ENCODE measurements around the gene ARHGAP28. TPM values are rescaled to one million over a fixed set of nuclear protein-coding genes. Genes with fewer than 3 reads are reported as not detected.

ARHGAP28 gene
- 0.99 and 1.3 TPM in 2 replicates for polyA plus RNA-seq (2012; rRNA removed)
- polyA plus RNA-seq (2012; cell fraction: cytosol; rRNA removed) = 1.3 and 1.5 TPM in 2 replicates
- 1.6 and 1.9 TPM in 2 replicates for polyA plus RNA-seq (2012; cell fraction: nucleus; rRNA removed)

GRCh38 chr18:6729247-6730091 is at the start of gene ARHGAP28:
TSS of gene ARHGAP28 (plus strand) at chr18:6729716. CDS start at chr18:6729822, 106 bp downstream.
- DNase-seq = peak; percentile 89
- peaks cover 5 to 15% of the 10 kb centered on the region in 2 experiments; a peak in 3 of 4 replicates for H3K4me1 ChIP-seq (ENCODE audit: control insufficient read depth in 1 of 2, insufficient read depth in 2 of 2, low read depth in 1 of 2, low read length in 1 of 2)
- H3K27me3 ChIP-seq (ENCODE audit: insufficient read depth) = peaks cover 5% of the 10 kb centered on the region; the same call in 1 of the 2 replicates
- peaks cover 19% of the 10 kb centered on the region for H3F3A ChIP-seq (replicated peaks; ENCODE audit: insufficient read depth)
- peak within 1 kb of the TSS; percentile 79 for H3K4me2 ChIP-seq
- peak within 1 kb of the TSS; percentile 16; the same call in 1 of the 2 replicates for H3K9ac ChIP-seq
- H3K27ac ChIP-seq (ENCODE audit: low read depth in 2 of 2, low read length in 1 of 2) = peak within 1 kb of the TSS; percentile 10 to 85; a peak in 3 of 4 replicates
- H3K36me3 ChIP-seq (replicated peaks in 1 of 2; ENCODE audit: control insufficient read depth in 1 of 2, insufficient read depth in 2 of 2, low read length in 1 of 2) = no peaks in the 10 kb centered on the region
- CTCF ChIA-PET = interaction anchor here (0.8 to 2.6 kb wide), 6 partner anchors 9 to 187 kb away, joined by 3 to 10 read pairs (median 3); no protein-coding TSS in a partner anchor
- H3K9me2 ChIP-seq = no peaks in the 10 kb centered on the region
- POLR2A ChIA-PET = interaction anchor here (0.6 kb wide), 2 partner anchors 12 to 174 kb away, joined by 3 to 4 read pairs; no protein-coding TSS in a partner anchor
- H3K79me2 ChIP-seq (ENCODE audit: insufficient read depth) = no peaks in the 10 kb centered on the region
- H3K4me3 ChIP-seq (ENCODE audit: low read depth in 2 of 2, low read length in 1 of 2) = peak within 1 kb of the TSS; percentile 49 to 70
- TF ChIP-seq, protein P1, sequence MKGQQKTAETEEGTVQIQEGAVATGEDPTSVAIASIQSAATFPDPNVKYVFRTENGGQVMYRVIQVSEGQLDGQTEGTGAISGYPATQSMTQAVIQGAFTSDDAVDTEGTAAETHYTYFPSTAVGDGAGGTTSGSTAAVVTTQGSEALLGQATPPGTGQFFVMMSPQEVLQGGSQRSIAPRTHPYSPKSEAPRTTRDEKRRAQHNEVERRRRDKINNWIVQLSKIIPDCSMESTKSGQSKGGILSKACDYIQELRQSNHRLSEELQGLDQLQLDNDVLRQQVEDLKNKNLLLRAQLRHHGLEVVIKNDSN (IDR thresholded peaks at IDR 0.05; ENCODE audit: borderline replicate concordance, low read depth) = no peak
- TF ChIP-seq NRF1 (IDR thresholded peaks at IDR 0.05; ENCODE audit: low read depth, low read length) (peak; percentile 65), SIN3A (IDR thresholded peaks at IDR 0.05; ENCODE audit: borderline replicate concordance, low read depth, low read length) (no peak), RAD21 (IDR thresholded peaks at IDR 0.05; ENCODE audit: low read length) (peak; percentile 28), CTCF (IDR thresholded peaks at IDR 0.05) (peak; percentile 36), SMC3 (IDR thresholded peaks at IDR 0.05; ENCODE audit: low read depth, low read length) (no peak), RXRA (IDR thresholded peaks at IDR 0.05; ENCODE audit: borderline replicate concordance, low read depth) (no peak), FOXJ3 (CRISPR knock-in tag; IDR thresholded peaks at IDR 0.05) (no peak), MXI1 (IDR thresholded peaks at IDR 0.05; ENCODE audit: low read depth, low read length) (peak; percentile 60), CHD2 (IDR thresholded peaks at IDR 0.05; ENCODE audit: low read length, partially characterized antibody) (peak; percentile 52), RCOR1 (IDR thresholded peaks at IDR 0.05; ENCODE audit: low read length) (peak; percentile 55; the same call in 1 of the 2 replicates), TCF12 (IDR thresholded peaks at IDR 0.05) (peak; percentile 13; the same call in 1 of the 2 replicates)
- TF ChIP-seq, protein P2, sequence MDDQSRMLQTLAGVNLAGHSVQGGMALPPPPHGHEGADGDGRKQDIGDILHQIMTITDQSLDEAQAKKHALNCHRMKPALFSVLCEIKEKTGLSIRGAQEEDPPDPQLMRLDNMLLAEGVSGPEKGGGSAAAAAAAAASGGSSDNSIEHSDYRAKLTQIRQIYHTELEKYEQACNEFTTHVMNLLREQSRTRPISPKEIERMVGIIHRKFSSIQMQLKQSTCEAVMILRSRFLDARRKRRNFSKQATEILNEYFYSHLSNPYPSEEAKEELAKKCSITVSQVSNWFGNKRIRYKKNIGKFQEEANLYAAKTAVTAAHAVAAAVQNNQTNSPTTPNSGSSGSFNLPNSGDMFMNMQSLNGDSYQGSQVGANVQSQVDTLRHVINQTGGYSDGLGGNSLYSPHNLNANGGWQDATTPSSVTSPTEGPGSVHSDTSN (IDR thresholded peaks at IDR 0.05) = no peak
- TF ChIP-seq, protein P3, sequence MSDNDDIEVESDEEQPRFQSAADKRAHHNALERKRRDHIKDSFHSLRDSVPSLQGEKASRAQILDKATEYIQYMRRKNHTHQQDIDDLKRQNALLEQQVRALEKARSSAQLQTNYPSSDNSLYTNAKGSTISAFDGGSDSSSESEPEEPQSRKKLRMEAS (IDR thresholded peaks at IDR 0.05; ENCODE audit: low read depth) = 0 out of 2 replicates have a peak, but pooled peaks have one; percentile 29
- WGBS (ENCODE audit: low lambda C conversion rate) = 2% methylated on average over 19 of the region's 96 CpGs
- peak within 1 kb of the TSS; percentile 80 for H2AFZ ChIP-seq (ENCODE audit: low read depth)
- no peaks in the 10 kb centered on the region for H4K20me1 ChIP-seq (ENCODE audit: insufficient read depth)
- H3K9me3 ChIP-seq = no peaks in the 10 kb centered on the region
